ENCODE measurements around the gene ARHGAP10.

GRCh38 chr4:147815741-147816140 lies 83.9 kb downstream of the ARHGAP10 start:
- no peak for TF ChIP-seq POLR2A (IDR thresholded peaks at IDR 0.05)
- TF ChIP-seq CTCF (IDR thresholded peaks at IDR 0.05), result no peak

Data from Peyer's patch (tissue), 4 donors.